Left ventricle myocardium inferior (tissue), 1 donor: Measurements from ENCODE around the gene PSMD14. TPM values are rescaled to one million over a fixed set of nuclear protein-coding genes. Genes with fewer than 3 reads are reported as not detected.

Experiments used
- DNase-seq: peaks from one replicate; pipeline ENCODE4 v3.0.0-alpha.2; 2020
- H3K27ac ChIP-seq: fragments of 200-600 bp; replicated peaks from 2 replicates; pipeline ENCODE4 v1.8.0; 2021
- H3K27me3 ChIP-seq: fragments of 200-600 bp; 2 replicates; pipeline ENCODE4 v1.8.0; 2021; ENCODE audit warnings: low read depth
- H3K36me3 ChIP-seq: fragments of 200-600 bp; 2 replicates; pipeline ENCODE4 v1.8.0; 2021
- H3K4me1 ChIP-seq: fragments of 200-600 bp; 2 replicates; pipeline ENCODE4 v1.8.0; 2021
- H3K4me3 ChIP-seq: fragments of 200-600 bp; 2 replicates; pipeline ENCODE4 v1.8.0; 2021; ENCODE audit warnings: mild to moderate bottlenecking, moderate library complexity
- H3K9me3 ChIP-seq: fragments of 200-600 bp; replicated peaks from 2 replicates; pipeline ENCODE4 v1.8.0; 2021
- intact Hi-C: fragments of 100-400 bp; cut with micrococcal nuclease; formaldehyde crosslinking; loops from one replicate; pipeline ENCODE4 v1.11.0; 2022
- total RNA-seq: library from RNA; stranded (reverse); fragmentation: NEBNext Ultra II Directional; extraction: Animal tissue kit (Norgen Biotek cat#: 25700); gene quantifications from one replicate; pipeline ENCODE4 v1.2.1, GENCODE V29; 2021
- TF ChIP-seq, protein P1 (sequence below): fragments of 200-600 bp; IDR thresholded peaks from 2 replicates; pipeline ENCODE4 v1.8.0; 2021; ENCODE audit warnings: antibody characterized with exemption, mild to moderate bottlenecking, borderline replicate concordance
- donor health status: DM: no; HTN: yes; CAD: no; lungs with severe emphysema.

PSMD14 gene
- total RNA-seq, 1 donor from 2014 or later, result 42.3 TPM

DNA sequence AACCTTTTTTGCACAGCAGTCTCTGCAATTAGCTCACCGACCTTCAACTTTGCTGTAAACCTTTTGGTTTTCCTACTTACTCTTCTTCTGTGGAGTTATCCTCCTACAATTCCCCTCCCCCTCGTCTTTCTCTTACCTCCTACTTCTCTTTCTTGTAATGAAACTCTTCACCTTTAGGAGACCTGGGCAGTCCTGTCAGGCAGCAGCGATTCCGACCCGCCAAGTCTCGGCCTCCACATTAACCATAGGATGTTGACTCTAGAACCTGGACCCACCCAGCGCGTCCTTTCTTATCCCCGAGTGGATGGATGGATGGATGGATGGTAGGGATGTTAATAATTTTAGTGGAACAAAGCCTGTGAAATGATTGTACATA lies 116.2 kb downstream of the PSMD14 start:
- Histone ChIP-seq H3K9me3 (no peaks in the 10 kb centered on the region), H3K27me3 (peaks cover 100% of the 10 kb centered on the region), H3K4me1 (peaks cover 26% of the 10 kb centered on the region)

DNA sequence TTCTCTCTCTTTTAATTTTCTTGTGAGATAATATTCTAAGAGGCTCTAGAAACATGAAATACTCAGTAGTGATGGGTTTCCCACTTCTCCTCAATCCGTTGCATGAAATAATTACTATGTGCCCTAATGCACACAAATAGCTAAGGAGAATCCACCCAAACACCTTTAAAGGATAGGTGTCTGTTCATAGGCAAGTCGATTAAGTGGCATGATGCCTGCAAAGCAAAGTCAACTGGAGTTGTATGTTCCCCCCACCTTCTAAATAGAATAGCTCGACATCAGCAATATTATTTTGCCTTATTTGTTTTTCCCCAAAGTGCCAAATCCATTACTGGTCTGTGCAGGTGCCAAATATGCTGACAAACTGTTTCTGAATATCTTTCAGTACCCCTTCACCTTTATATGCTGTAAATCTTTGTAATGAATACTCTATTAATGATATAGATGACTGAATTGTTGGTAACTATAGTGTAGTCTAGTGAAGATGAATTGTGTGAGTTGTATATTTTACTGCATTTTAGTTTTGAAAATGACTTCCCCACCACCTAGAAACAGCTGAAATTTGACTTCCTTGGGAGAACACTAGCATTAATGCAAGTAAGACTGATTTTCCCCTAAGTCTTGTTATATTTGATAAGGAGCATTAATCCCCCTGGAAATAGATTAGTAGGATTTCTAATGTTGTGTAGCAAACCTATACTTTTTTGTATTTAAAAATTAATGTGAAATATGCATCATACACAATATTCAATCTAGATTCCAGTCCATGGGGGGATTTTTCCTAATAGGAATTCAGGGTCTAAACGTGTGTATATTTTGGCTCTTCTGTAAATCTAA lies 116.9 kb downstream of the PSMD14 start:
- DNase-seq, result no peak
- H3K27ac ChIP-seq, result no peak overlapping the region
- H3K4me1 ChIP-seq, result peaks cover 26% of the 10 kb centered on the region
- intact Hi-C loops, result no loop called here
- no peak overlapping the region for H3K4me3 ChIP-seq
- H3K36me3 ChIP-seq, result no peaks in the 10 kb centered on the region
- no peaks in the 10 kb centered on the region for H3K9me3 ChIP-seq
- H3K27me3 ChIP-seq, result peaks cover 100% of the 10 kb centered on the region
- TF ChIP-seq, protein P1, sequence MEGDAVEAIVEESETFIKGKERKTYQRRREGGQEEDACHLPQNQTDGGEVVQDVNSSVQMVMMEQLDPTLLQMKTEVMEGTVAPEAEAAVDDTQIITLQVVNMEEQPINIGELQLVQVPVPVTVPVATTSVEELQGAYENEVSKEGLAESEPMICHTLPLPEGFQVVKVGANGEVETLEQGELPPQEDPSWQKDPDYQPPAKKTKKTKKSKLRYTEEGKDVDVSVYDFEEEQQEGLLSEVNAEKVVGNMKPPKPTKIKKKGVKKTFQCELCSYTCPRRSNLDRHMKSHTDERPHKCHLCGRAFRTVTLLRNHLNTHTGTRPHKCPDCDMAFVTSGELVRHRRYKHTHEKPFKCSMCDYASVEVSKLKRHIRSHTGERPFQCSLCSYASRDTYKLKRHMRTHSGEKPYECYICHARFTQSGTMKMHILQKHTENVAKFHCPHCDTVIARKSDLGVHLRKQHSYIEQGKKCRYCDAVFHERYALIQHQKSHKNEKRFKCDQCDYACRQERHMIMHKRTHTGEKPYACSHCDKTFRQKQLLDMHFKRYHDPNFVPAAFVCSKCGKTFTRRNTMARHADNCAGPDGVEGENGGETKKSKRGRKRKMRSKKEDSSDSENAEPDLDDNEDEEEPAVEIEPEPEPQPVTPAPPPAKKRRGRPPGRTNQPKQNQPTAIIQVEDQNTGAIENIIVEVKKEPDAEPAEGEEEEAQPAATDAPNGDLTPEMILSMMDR, result no peak

More for the DNA sequence above, 116.2 kb downstream of the PSMD14 start:
- H3K4me3 ChIP-seq, result peak overlapping the region; percentile 57
- TF ChIP-seq, protein P1, result no peak
- H3K27ac ChIP-seq, result no peak overlapping the region
- intact Hi-C loops, result no loop called here
- no peaks in the 10 kb centered on the region for H3K36me3 ChIP-seq
- no peak for DNase-seq

- DNase-seq, result no peak
- Histone ChIP-seq H3K27ac (no peak overlapping the region), H3K4me1 (peaks cover 26% of the 10 kb centered on the region), H3K4me3 (no peak overlapping the region), H3K36me3 (no peaks in the 10 kb centered on the region), H3K9me3 (no peaks in the 10 kb centered on the region), H3K27me3 (peaks cover 100% of the 10 kb centered on the region)
- intact Hi-C loops, result no loop called here
- TF ChIP-seq, protein P1, result no peak
Observed at GRCh38 chr2:161425728-161426454, 117.7 kb downstream of the PSMD14 start.

GRCh38 chr2:161426455-161426921 lies 118.3 kb downstream of the PSMD14 start:
- no peaks in the 10 kb centered on the region for H3K36me3 ChIP-seq
- no peak overlapping the region for H3K27ac ChIP-seq
- intact Hi-C loops, result no loop called here
- TF ChIP-seq, protein P1, result peak; percentile 37
- peaks cover 26% of the 10 kb centered on the region for H3K4me1 ChIP-seq
- H3K27me3 ChIP-seq, result peaks cover 100% of the 10 kb centered on the region
- H3K4me3 ChIP-seq, result peak overlapping the region; percentile 42
- H3K9me3 ChIP-seq, result no peaks in the 10 kb centered on the region
- no peak for DNase-seq

- no peak overlapping the region for H3K27ac ChIP-seq
- TF ChIP-seq, protein P1, result no peak
- no peaks in the 10 kb centered on the region for H3K9me3 ChIP-seq
- H3K4me1 ChIP-seq, result peaks cover 26% of the 10 kb centered on the region
- H3K27me3 ChIP-seq, result peaks cover 100% of the 10 kb centered on the region
- H3K4me3 ChIP-seq, result peak overlapping the region; percentile 42
- no peaks in the 10 kb centered on the region for H3K36me3 ChIP-seq
- intact Hi-C loops, result no loop called here
- no peak for DNase-seq
Observed at GRCh38 chr2:161426922-161427663, 118.9 kb downstream of the PSMD14 start.
